Measurements from ENCODE around the gene B2M.
"Not testable (repeated sequence)": the region's sequence is repeated elsewhere in the genome, so short reads cannot be mapped to it uniquely, and the experiment has no call there.

The B2M gene

DNA sequence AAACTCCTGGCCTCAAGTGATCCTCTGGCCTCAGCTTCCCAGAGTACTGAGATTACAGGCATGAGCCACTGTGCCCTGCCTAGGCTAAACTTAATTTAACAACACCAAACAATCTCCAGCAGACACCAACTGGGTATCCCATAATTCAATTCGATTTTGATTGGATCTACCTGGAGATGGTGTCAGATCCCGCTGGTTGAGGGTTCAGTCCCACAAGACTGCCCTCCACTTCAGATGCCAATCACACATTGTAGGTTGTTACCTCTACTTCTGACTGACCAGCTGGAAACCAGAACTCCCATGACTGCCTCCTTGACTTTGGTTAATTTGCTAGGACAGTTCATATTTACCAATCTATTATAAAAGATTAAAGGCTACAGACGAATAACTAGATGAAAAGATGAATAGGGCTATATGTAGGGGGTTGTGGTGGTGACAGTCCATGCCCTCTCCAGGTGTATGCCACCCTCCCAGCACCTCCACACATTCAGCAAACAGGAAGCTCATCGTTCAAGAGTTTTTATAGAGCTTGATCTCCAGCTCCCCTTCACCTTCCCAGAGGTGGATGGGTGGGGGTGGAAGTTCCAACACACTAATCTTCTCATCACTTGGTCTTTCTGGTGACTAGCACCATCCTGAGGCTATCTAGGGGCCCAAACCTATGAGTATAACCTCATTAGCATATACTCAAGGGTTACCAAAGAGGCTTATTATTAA lies 9.3 kb downstream of the B2M start:
- DNase-seq (ENCODE audit: low read depth in 4 of 4, low spot score in 1 of 4), result no peak

- DNase-seq (ENCODE audit: low read depth in 4 of 4, low spot score in 1 of 4), result no peak
These were observed 10.7 kb downstream of the B2M start for GRCh38 chr15:44722011-44722410.

GRCh38 chr15:44726136-44726535 lies 14.8 kb downstream of the B2M start:
- no peak for DNase-seq (ENCODE audit: low read depth in 4 of 4, low spot score in 1 of 4)

- DNase-seq (ENCODE audit: low read depth in 4 of 4, low spot score in 1 of 4), result peak in 1 of 4 experiments; percentile 44
These were observed 15.5 kb downstream of the B2M start for GRCh38 chr15:44726568-44727484.

DNA sequence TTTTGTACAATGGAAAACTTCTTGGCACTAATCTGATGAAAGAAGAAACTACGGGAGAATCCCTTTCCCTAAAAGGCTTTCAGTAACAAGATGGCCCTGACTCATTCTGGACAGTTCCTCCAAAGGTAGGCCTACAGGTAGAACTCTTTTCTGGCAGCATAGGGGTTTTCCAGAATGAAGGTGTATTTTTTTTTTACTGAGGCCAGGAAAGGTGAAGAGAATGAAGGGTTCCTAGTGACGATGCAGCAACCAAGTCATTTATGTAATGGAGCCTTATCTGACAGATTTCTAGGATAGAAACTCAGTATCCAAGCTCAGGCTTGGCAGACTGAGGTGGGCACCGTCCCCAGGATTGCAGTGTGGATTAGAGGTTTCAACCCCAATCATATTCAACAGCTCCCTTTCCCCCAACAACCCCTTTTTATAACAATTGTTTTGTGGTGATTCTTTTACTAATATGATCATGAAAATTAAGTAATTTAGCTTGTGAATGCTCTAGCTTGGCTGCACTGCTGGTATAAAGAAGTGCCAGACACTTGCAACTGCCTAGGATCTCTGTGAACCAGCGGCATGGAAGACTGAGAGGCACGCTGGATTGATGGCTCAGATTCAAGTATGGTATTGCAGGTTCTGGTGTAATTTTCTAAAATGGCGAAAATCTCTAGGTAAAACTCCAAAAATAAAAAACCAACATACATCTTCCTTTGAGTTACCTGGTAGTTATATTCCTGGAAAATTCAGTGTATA lies 16.3 kb downstream of the B2M start:
- no peak for DNase-seq (ENCODE audit: low read depth in 4 of 4, low spot score in 1 of 4)

DNA sequence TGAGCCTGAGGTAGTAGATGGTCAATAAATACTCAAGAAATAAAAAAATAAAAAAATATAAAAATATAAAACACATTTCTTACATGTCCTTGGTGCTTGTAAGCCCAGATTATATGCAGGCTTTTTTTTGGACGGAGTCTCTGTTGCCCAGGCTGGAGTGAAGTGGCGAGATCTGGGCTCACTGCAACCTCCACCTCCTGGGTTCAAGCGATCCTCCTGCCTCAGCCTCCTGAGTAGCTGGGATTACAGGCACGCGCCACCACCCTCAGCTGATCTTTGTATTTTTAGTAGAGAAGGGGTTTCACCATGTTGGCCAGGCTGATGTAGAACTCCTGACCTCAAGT lies 16.9 kb downstream of the B2M start:
- DNase-seq (ENCODE audit: low read depth in 4 of 4, low spot score in 1 of 4), result not testable (repeated sequence)

DNA sequence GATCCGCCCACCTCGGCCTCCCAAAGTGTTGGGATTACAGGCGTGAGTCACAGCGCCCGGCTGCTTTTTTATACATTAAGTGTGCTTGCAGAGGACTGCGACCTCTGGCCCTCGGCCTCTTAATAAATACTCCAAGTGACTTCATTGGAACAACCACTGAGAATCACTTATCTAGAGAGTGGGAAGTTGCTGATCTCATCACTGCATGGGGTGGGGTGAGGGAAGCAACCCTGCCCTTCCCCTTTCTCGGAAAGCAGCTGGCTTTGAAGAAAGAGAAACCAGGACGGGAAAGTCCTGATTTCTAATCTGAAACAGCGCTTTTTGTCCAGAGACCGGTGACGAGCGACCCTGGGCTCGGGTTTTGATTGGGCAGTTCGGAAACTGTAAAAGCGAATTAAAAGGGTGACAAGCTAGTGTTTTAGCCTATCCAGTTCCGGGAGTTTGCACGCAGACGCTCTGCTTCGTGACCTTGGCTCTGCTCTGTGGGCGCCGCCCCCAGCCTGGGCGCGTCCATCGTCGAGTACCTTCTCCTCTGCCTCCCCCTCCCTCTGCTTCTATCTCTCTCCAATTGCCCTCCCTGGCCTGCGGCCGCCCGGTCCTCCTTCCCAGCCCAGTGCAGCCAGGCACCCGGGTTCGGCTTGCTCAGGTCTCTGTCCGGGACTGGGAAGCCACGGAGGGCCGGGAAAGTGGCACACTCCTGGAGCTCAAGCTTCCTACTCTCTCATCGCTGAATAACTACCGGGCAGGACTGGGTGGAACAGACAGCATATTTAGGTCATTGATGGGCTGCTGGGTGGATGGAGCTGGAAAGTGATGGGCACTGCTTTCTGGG lies 17.5 kb downstream of the B2M start:
- peak; percentile 77 to 92 (median 90) for DNase-seq (ENCODE audit: low read depth in 4 of 4, low spot score in 1 of 4)

DNA sequence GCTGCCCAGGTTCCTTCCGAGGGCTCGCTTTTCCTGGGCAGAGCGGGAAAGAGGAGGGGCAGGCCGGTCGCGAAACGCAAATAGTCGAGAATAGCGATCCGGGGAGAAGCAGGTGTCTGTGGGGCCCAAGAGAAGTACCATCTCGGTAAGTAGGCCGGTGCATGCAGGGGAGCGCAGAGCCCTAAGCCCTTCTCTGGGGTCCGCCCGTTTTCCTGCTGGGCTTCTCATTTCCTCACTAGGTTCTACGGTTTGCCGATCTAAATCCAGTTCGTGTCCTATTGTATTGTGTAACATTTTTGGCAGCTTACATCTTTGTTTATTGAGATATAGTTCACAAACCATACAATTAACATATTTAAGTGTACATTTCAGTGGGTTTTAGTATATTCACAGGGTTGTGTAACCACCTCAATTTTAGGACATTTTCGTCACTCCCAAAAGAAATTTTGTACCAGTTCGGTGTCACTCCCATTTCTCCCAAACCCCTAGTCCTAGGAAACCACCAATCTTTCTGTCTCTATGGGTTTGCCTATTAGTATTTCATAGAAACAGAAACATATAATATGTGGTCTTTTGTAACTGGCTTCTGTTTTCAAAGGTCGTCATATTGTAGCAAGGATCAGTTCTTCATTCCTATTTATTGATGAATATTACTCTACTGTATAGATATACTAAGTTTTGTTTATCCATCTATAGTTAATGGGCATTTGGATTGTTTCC lies 18.3 kb downstream of the B2M start:
- DNase-seq (ENCODE audit: low read depth in 4 of 4, low spot score in 1 of 4), result no peak

GRCh38 chr15:44734839-44735481 lies 23.6 kb downstream of the B2M start:
- DNase-seq (ENCODE audit: low read depth in 4 of 4, low spot score in 1 of 4), result no peak

- DNase-seq (ENCODE audit: low read depth in 4 of 4, low spot score in 1 of 4), result peak in 1 of 4 experiments; percentile 61
These were observed 24.3 kb downstream of the B2M start for GRCh38 chr15:44735482-44736180.

GRCh38 chr15:44736181-44736765 lies 25.0 kb downstream of the B2M start, which contains the start of gene TRIM69:
TRIM69 (plus strand) TSS chr15:44736528; CDS start chr15:44736705, 177 bp downstream.
- no peak for DNase-seq (ENCODE audit: low read depth in 4 of 4, low spot score in 1 of 4)

DNA sequence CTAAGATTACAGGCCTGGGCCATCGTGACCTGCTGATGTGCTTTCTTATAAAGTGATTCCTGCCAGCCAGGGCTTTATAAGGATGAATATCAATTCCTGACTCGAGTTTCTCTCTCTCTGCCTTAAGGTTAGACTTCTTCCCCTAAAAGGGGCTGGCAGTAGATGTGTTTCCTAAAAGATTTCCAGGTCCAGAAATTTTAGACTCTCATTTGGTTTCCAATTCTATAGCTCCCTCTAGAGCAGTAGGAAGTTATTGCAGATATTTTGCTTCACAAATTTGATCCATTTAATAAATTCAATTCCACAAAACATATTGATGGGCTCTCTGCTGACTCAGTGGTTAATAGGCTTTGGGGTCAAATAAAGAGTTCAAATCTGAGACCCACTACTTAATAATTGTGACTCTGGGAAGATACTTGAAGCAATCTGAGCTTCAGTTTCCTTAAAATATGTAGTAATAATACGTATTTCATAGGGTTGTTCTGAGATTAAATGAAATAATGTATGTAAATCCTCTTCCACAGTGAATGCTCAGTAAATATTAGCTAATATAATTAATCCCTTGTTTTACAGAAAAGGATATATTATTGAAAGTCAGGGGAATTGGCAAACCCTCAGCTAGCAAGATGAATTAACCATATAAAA lies 27.1 kb downstream of the B2M start:
- DNase-seq (ENCODE audit: low read depth in 4 of 4, low spot score in 1 of 4), result no peak

- not testable (repeated sequence) for DNase-seq (ENCODE audit: low read depth in 4 of 4, low spot score in 1 of 4)
These were observed 28.0 kb downstream of the B2M start for GRCh38 chr15:44739222-44739847.

GRCh38 chr15:44743454-44743853 lies 32.1 kb downstream of the B2M start:
- DNase-seq (ENCODE audit: low read depth in 4 of 4, low spot score in 1 of 4), result not testable (repeated sequence)

DNA sequence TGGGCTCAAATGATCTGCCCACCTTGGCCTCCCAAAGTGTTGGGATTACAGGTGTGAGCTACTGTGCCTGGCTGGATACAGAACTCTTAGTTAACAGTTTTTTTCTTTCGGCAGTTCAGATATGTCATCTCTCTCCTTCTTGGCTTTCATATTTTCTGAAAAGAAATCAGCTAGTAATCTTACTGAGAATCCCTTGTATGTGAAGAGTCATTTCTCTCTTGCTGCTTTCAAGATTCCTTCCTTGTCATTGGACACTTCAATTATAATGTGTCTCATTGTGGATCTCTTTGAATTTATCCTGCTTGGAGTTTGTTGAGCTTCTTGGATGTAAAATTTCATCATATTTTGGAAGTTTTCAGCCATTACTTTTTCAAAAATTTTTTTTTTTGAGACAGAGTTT lies 42.0 kb downstream of the B2M start:
- no peak for DNase-seq (ENCODE audit: low read depth in 4 of 4, low spot score in 1 of 4)

- no peak for DNase-seq (ENCODE audit: low read depth in 4 of 4, low spot score in 1 of 4)
These were observed 51.9 kb downstream of the B2M start for GRCh38 chr15:44763187-44763586.

DNA sequence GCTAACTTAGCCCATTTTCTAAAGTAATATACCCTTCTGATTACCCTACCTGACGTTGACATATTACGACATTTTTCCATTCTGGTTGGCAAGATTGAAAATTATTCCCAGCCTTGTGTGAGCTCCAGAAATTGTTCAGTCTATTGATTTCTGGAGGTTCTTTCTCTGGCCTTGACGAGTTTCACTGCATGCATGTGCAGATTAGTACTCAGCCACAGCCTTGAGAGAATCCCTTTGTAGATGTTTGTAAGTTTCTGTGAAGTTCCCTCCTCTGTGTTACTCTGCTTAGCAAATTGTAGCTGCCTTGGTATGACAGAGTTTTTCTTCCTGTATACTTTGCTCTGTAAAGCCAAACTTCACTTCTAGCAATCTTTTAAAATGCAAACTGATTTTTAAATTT lies 52.5 kb downstream of the B2M start:
- DNase-seq (ENCODE audit: low read depth in 4 of 4, low spot score in 1 of 4), result no peak

- no peak for DNase-seq (ENCODE audit: low read depth in 4 of 4, low spot score in 1 of 4)
These were observed 53.7 kb downstream of the B2M start for GRCh38 chr15:44765036-44765435.
